ENCODE results near the gene EPB41L2.

EPB41L2 gene

DNA sequence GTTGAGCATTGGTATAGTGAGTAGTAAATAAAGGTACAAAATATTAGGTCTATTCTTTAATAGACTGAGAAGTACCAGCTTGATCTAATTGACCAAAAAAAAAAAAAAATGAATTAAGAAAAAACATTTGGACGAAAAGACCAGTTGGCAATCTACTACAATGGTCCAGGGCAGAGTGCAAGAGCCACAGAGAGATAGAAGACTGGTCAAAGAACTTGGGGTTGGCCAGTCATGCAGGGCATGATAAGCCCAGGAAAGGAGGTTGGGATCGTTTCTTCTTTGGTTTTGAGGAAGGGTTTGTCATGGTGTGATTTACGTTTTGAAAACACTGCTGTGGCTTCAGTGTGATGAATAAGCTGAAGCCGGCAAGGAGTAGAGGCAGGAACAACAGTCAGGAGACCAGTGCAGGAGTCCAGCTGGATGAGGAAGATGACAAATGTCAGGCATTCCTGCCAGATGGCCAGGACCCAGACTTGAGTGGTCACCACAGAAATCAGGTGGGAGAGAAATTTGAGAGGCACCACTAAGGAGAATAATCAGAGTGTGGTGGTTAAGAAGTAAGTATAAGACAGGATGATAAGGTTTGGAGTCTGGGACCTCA is 221.8 kb downstream of the EPB41L2 start:
- no peak overlapping the region for H3K4me3 ChIP-seq (replicated peaks; ENCODE audit: low read depth, low read length)
- H3K27me3 ChIP-seq (replicated peaks; ENCODE audit: control insufficient read depth, insufficient read depth, low read length), result no peaks in the 10 kb centered on the region
- H3K36me3 ChIP-seq (ENCODE audit: control insufficient read depth, insufficient read depth, low read length), result no peaks in the 10 kb centered on the region
- no peak for DNase-seq (ENCODE audit: extremely low read depth, insufficient read length)
- TF ChIP-seq, protein P1, sequence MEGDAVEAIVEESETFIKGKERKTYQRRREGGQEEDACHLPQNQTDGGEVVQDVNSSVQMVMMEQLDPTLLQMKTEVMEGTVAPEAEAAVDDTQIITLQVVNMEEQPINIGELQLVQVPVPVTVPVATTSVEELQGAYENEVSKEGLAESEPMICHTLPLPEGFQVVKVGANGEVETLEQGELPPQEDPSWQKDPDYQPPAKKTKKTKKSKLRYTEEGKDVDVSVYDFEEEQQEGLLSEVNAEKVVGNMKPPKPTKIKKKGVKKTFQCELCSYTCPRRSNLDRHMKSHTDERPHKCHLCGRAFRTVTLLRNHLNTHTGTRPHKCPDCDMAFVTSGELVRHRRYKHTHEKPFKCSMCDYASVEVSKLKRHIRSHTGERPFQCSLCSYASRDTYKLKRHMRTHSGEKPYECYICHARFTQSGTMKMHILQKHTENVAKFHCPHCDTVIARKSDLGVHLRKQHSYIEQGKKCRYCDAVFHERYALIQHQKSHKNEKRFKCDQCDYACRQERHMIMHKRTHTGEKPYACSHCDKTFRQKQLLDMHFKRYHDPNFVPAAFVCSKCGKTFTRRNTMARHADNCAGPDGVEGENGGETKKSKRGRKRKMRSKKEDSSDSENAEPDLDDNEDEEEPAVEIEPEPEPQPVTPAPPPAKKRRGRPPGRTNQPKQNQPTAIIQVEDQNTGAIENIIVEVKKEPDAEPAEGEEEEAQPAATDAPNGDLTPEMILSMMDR (IDR thresholded peaks at IDR 0.05; ENCODE audit: insufficient read depth, low read length, poor library complexity, severe bottlenecking), result no peak

DNA sequence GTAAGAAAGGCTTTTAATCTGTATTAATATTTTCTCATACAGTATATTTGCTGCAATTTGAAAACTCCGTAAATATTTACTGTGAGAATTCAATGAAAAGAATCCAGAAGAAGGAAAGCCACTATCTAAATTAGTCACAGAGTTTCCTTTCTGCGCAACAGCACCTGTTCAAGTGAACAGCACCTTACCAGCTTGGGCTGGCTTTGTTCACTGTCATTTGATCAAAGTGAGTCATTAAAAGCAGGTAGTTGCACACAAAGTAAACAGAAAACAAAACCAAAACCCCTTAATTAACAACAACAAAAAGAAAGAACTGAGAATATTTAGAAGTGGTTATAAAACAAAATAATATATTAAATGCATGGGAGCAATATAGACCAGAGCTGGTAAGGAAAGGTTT is 223.0 kb downstream of the EPB41L2 start:
- Histone ChIP-seq H3K36me3 (ENCODE audit: control insufficient read depth, insufficient read depth, low read length) (no peaks in the 10 kb centered on the region), H3K4me3 (replicated peaks; ENCODE audit: low read depth, low read length) (no peak overlapping the region), H3K27me3 (replicated peaks; ENCODE audit: control insufficient read depth, insufficient read depth, low read length) (no peaks in the 10 kb centered on the region)
- DNase-seq (ENCODE audit: extremely low read depth, insufficient read length), result no peak
- TF ChIP-seq, protein P1 (IDR thresholded peaks at IDR 0.05; ENCODE audit: insufficient read depth, low read length, poor library complexity, severe bottlenecking), result no peak

DNA sequence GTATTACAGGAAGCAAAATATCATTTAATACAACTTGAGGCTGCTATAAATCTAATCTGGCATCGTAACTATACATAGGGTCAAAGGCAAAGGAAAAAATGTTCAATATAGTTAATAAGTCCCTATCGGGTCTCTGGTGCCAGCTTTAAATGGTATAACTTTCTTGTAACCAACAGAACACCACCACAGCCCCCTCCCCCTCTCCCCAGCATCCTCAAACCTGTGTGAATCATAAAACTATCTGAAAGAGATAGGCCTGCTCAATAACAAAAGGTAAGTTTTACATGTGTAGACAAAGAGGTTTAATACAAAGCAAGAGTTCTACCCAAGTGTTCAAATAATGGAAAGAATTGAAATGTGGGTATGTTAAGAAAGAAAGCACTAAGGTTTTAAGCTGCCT is 223.7 kb downstream of the EPB41L2 start:
- TF ChIP-seq, protein P1 (IDR thresholded peaks at IDR 0.05; ENCODE audit: insufficient read depth, low read length, poor library complexity, severe bottlenecking), result no peak
- Histone ChIP-seq H3K36me3 (ENCODE audit: control insufficient read depth, insufficient read depth, low read length) (no peaks in the 10 kb centered on the region), H3K4me3 (replicated peaks; ENCODE audit: low read depth, low read length) (no peak overlapping the region)

DNA sequence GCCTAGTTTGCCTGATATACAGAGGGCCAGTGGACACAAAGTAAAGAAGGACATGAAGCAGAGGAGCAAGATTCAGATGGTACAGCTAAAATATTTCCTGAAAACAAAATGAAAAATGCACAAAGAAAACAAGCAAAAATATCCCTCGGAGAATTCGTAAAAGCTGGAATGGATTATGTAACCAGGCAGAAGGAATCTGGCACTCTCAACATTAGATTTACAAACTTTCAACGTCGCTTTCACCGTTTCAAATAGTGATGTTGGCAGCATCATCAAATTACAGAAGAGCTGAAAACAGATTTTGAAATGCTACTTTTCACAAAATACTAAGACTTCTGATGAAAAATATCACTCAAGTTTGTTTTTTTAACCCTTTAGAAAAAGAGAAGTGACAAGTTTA is 224.1 kb downstream of the EPB41L2 start:
- no peak for DNase-seq (ENCODE audit: extremely low read depth, insufficient read length)
- H3K36me3 ChIP-seq (ENCODE audit: control insufficient read depth, insufficient read depth, low read length), result no peaks in the 10 kb centered on the region
- H3K27me3 ChIP-seq (replicated peaks; ENCODE audit: control insufficient read depth, insufficient read depth, low read length), result no peaks in the 10 kb centered on the region
- no peak overlapping the region for H3K4me3 ChIP-seq (replicated peaks; ENCODE audit: low read depth, low read length)
- TF ChIP-seq, protein P1 (IDR thresholded peaks at IDR 0.05; ENCODE audit: insufficient read depth, low read length, poor library complexity, severe bottlenecking), result no peak

More for the DNA sequence above, 223.7 kb downstream of the EPB41L2 start:
- no peaks in the 10 kb centered on the region for H3K27me3 ChIP-seq (replicated peaks; ENCODE audit: control insufficient read depth, insufficient read depth, low read length)
- no peak for DNase-seq (ENCODE audit: extremely low read depth, insufficient read length)

DNA sequence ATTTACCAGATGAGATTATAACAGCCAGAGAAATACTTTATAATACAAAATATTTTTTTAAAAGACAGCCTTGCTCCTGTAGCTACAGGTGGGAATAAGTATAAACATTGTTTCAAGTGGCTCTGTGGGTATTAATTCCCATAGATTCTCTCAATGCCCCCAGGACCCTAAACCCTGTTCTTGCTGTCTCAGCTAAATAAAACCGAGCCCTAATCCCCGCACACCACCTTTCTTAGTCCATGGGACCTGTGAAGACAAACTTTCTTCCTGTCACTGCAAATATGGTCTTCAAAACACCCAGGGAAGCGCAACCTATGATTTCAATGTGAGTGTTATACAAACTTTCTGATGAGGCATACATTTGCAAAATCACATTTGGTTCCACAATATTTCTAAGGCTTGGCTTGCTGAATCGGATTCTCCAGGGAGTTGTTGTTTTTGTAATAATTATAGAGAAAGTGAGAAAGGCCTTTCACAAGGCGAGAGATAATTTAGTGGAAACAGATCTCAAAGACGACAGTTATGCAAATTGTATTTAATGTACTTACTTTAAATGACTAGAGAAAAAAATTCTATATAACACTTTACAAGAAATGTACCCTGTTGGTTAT is 224.7 kb downstream of the EPB41L2 start:
- no peaks in the 10 kb centered on the region for H3K36me3 ChIP-seq (ENCODE audit: control insufficient read depth, insufficient read depth, low read length)
- TF ChIP-seq, protein P1 (IDR thresholded peaks at IDR 0.05; ENCODE audit: insufficient read depth, low read length, poor library complexity, severe bottlenecking), result no peak
- no peak for DNase-seq (ENCODE audit: extremely low read depth, insufficient read length)

More for the DNA sequence above, 224.7 kb downstream of the EPB41L2 start:
- no peak overlapping the region for H3K4me3 ChIP-seq (replicated peaks; ENCODE audit: low read depth, low read length)
- no peaks in the 10 kb centered on the region for H3K27me3 ChIP-seq (replicated peaks; ENCODE audit: control insufficient read depth, insufficient read depth, low read length)

Measured in GM06990 (cell line).